GM12873 (cell line): ENCODE measurements around the gene PPP2R2C.

ENCODE experiments used
- CTCF ChIP-seq: IDR thresholded peaks from 2 replicates; pipeline ENCODE4 v1.5.1; 2012; ENCODE audit warnings: low read depth, mild to moderate bottlenecking, moderate library complexity, low read length, control low read depth; ENCODE audit not compliant: insufficient read depth; ENCODE audit errors: missing control alignments

The PPP2R2C gene

DNA sequence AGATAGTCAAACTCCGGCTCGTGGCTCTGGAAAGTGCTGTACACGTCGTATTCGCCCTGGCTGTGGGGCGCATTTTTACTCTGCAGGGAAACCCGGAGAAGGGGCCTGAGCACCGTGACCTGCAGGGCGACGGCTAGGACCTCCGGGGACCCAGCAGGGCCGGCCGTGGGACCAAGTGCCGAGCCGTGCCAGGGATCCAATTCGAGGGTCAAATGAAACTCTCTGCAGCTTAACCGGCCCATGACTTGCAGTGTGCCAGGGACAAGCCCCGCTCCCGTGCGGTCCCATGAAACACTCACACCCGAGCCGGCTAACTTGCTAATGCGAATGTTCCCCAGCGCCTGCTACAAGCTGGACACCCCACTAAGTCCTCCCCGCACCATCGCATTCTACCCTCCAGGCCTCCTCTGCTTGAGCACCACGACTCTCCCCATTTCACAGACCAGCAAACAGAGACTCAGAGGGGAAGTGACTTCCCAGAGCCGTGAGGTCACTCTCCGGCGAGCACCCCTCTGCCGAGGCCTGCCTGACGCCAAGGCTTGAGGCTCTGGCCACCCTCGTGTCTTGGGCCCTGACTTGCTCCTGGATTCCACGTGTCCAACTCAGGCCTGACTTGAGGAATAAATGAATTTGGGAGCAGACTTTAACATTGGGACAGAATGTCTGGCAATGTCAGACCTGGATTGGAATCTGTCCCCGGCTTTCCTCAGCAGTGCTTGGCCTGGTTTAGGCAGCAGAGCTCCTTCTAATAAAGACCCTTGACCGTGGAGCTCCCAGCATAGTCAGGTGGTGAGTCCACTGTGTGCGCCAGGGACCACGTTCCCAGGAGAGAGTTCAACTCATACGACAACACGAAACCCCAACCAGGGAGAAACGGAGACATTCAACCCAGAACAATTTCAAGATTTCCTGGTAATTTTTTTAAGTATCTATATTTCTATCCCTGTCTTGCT lies 93.6 kb downstream of the PPP2R2C start:
- TF ChIP-seq CTCF = no peak

GRCh38 chr4:6377626-6378492 lies 94.6 kb downstream of the PPP2R2C start:
- TF ChIP-seq CTCF = no peak

GRCh38 chr4:6375620-6376295 lies 96.7 kb downstream of the PPP2R2C start:
- no peak for TF ChIP-seq CTCF

- TF ChIP-seq CTCF = no peak
Observed at GRCh38 chr4:6374575-6374974, 97.8 kb downstream of the PPP2R2C start.

GRCh38 chr4:6373541-6374410 lies 98.6 kb downstream of the PPP2R2C start:
- TF ChIP-seq CTCF = no peak

DNA sequence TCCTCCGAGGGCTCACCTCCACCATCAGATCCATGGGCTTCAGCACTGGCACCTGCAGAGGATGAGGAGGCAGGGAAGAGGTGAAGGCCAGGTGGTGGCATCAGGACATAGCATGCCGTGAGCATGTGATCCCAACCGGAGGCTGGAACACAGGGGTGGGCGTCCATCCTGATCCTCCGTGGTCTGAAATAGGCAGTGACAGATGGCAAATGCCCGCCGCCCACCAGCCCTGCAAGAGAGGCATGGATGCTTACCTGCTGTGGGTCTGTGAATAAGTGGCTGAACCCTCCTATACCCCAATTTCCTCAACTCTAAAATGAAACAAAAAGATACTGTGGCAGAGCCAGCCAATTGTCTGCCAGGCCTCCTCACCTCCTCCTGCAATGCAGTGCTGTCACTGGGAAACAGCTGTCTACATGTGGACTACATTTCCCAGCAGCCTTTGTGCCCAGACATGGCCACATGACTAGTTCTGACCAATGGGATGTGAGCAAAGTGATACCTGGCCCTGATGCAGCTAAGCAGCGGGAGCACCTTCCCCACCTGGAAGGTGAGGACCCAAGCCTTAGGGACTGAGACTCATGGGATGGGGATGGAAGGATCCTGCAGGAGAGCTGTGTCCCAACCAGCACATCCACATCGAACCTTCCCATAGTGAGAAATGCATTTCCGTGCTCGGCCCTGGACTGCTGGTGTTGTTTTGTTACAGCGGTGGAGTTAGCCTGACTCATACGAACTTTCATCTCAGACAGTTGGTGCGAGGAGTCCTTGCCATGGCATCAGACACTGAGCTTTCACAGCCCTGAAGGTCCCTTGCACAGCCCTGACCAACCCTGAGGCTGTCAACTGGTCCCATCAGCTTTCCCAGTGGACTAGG lies 99.5 kb downstream of the PPP2R2C start:
- TF ChIP-seq CTCF = no peak
